Astrocyte of the cerebellum (primary cell): Measurements from ENCODE around the gene ZNF662.
A peak's percentile ranks its signal among the peaks of the same experiment; 100 is the strongest.
"Not testable (repeated sequence)": the region's sequence is repeated elsewhere in the genome, so short reads cannot be mapped to it uniquely, and the experiment has no call there.

ENCODE experiments used
- DNase-seq: peaks from one replicate; pipeline ENCODE4 v3.0.0-alpha.2; 2011; ENCODE audit warnings: low read depth
- H3K4me3 ChIP-seq: 2 replicates; pipeline ENCODE4 v1.5.1; 2011; ENCODE audit warnings: mild to moderate bottlenecking, low read depth, low read length, moderate library complexity
- CTCF ChIP-seq: IDR thresholded peaks from 2 replicates; pipeline ENCODE4 v1.5.1; 2012; ENCODE audit warnings: low read length, low read depth, moderate library complexity, mild to moderate bottlenecking; ENCODE audit errors: missing control alignments
- in situ Hi-C: cut with HindIII; loops from 2 replicates; pipeline ENCODE4 v1.10.0; 2017; ENCODE audit warnings: low sequenced_read_pairs

ZNF662 gene

GRCh38 chr3:42876940-42877720 lies 28.8 kb upstream of the ZNF662 start:
- in situ Hi-C loops, result no loop called here
- H3K4me3 ChIP-seq, result no peak overlapping the region
- DNase-seq, result no peak

GRCh38 chr3:42877881-42878280 lies 28.1 kb upstream of the ZNF662 start:
- TF ChIP-seq CTCF, result no peak
- in situ Hi-C loops, result no loop called here
- H3K4me3 ChIP-seq, result no peak overlapping the region
- DNase-seq, result no peak

More at GRCh38 chr3:42876940-42877720, 28.8 kb upstream of the ZNF662 start:
- TF ChIP-seq CTCF, result no peak

- no peak overlapping the region for H3K4me3 ChIP-seq
- no peak for TF ChIP-seq CTCF
- in situ Hi-C loops, result no loop called here
- DNase-seq, result no peak
These were observed 25.8 kb upstream of the ZNF662 start for GRCh38 chr3:42880183-42880582.

GRCh38 chr3:42880601-42881451 lies 25.1 kb upstream of the ZNF662 start:
- DNase-seq, result peak; percentile 13
- peak; percentile 69 for TF ChIP-seq CTCF
- H3K4me3 ChIP-seq, result peak overlapping the region; percentile 52
- in situ Hi-C loops, result no loop called here

GRCh38 chr3:42883251-42883930 lies 22.6 kb upstream of the ZNF662 start:
- in situ Hi-C loops, DNase-seq, H3K4me3 ChIP-seq: not testable (repeated sequence)

GRCh38 chr3:42884324-42884723 lies 21.6 kb upstream of the ZNF662 start:
- in situ Hi-C loops, result no loop called here
- TF ChIP-seq CTCF, result no peak
- no peak overlapping the region for H3K4me3 ChIP-seq
- DNase-seq, result no peak
